Measurements from ENCODE around the gene IQGAP2. TPM values are rescaled to one million over a fixed set of nuclear protein-coding genes. Genes with fewer than 3 reads are reported as not detected.

Gene IQGAP2
- total RNA-seq, 4 donors from 2014 or later, result 22.6 to 63.9 (median 28.3) TPM

GRCh38 chr5:76446776-76447175 lies 43.7 kb downstream of the IQGAP2 start:
- no peak for DNase-seq (ENCODE audit: low spot score)
- no peak for ATAC-seq (ENCODE audit: low FRiP score)
- no peak for TF ChIP-seq CTCF (IDR thresholded peaks at IDR 0.05)

- TF ChIP-seq CTCF (IDR thresholded peaks at IDR 0.05), result no peak
- ATAC-seq (ENCODE audit: low FRiP score) (no peak), DNase-seq (ENCODE audit: low spot score) (no peak)
These were observed 46.5 kb downstream of the IQGAP2 start for GRCh38 chr5:76449606-76450005.

GRCh38 chr5:76450054-76450453 lies 47.0 kb downstream of the IQGAP2 start:
- no peak for TF ChIP-seq CTCF (IDR thresholded peaks at IDR 0.05)
- no peak for DNase-seq (ENCODE audit: low spot score)
- ATAC-seq (ENCODE audit: low FRiP score), result no peak

GRCh38 chr5:76451031-76451701 lies 48.1 kb downstream of the IQGAP2 start:
- DNase-seq (ENCODE audit: low spot score), result no peak
- TF ChIP-seq CTCF (IDR thresholded peaks at IDR 0.05), result no peak
- no peak for ATAC-seq (ENCODE audit: low FRiP score)

- ATAC-seq (ENCODE audit: low FRiP score), result no peak
These were observed 52.5 kb downstream of the IQGAP2 start for GRCh38 chr5:76455531-76456133.

GRCh38 chr5:76456258-76456657 lies 53.2 kb downstream of the IQGAP2 start:
- DNase-seq (ENCODE audit: low spot score), result no peak
- no peak for TF ChIP-seq CTCF (IDR thresholded peaks at IDR 0.05)
- no peak for ATAC-seq (ENCODE audit: low FRiP score)

More at GRCh38 chr5:76455531-76456133, 52.5 kb downstream of the IQGAP2 start:
- no peak for DNase-seq (ENCODE audit: low spot score)
- TF ChIP-seq CTCF (IDR thresholded peaks at IDR 0.05), result no peak

All from omental fat pad (tissue), 4 donors.